ENCODE data around the gene SCAPER.

Gene SCAPER

DNA sequence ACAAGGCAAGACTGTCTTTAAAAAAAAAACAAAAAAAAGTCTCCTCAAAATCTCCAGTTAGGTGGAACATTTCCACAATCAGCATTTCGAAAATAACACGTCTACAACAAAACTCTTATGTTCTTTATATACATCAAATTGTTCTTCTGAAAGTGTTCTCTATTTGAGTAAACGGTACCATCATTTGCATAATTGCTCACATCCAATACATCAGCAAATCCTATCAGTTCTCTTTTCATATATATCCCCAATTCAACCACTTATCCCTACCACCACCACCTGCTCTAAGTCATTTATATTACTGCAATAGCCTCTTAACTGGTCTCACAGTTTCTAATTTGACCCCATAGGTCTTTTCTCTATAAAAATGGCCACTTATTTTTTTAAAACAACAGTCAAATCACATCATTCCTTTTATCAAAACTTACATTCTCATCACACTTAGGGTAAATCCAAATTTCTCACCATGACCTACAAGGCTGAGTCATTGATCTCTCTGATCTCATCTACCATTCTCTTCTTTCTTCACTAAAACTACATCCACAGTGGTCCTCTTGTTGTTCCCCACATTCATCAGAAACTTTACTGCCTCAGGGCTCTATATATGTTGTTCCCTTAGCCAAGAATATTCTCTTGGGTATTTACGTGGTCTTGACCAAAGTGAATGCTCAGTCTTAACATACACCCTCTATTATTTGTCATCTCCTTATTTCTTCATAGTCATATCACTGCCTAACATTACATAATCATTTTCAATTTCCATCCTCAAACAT is 237.0 kb downstream of the SCAPER start:
- no peak for DNase-seq (ENCODE audit: low read depth in 2 of 2)

GRCh38 chr15:76664895-76665294 is 240.2 kb downstream of the SCAPER start:
- DNase-seq (ENCODE audit: low read depth in 2 of 2): no peak

DNA sequence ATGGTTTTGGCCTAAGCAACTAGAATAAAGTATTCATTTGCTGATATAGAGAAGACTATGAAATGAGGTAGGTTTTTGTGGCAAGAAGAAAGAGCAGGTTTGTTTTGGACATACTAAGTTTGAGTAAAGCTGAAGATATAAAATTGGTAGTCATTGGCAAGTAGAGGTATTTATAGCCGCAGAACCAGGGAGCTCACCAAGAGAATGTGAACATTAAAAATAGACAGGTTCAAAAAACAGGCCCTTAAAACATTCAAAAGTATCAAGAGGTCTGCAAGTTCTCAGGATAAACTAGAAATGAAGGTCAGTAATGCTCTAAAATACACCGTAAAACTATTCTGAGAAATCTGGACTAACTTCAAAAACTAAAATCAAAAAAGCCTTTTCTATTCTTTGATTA is 240.7 kb downstream of the SCAPER start:
- no peak for DNase-seq (ENCODE audit: low read depth in 2 of 2)

GRCh38 chr15:76663529-76663928 is 241.6 kb downstream of the SCAPER start:
- no peak for DNase-seq (ENCODE audit: low read depth in 2 of 2)

DNA sequence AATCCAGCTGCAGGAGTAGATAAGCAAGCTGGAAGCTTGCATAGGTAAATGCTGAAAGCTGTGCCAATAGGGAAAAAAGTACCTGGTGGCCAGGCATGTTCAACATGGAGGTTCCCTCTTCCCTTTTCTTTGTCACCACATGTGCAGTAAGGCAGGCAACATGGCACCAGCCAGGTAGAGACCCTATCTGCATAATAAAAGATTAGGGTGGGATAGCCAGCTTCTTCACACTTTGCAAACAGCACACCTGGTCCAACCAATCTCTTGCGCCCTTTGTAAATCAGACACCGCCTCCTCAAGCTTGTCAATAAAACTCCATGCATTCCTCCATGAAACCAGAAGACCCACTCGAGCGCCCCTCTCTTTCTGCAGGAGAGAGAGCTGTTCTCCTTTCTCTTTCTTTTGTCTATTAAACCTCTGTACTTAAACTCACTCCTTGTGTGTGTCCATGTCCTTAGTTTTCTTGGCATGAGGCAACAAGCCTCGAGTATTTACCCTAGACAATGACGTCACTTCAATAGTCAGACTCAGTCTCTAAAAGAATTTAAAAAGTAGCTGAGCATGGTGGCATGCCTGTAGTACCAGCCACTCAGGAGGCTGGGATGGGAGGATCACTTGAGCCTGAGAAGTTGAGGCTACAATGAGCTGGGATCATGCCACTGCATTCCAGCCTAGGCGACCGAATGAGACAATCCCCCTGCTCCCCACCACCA is 256.3 kb downstream of the SCAPER start:
- no peak for DNase-seq (ENCODE audit: low read depth in 2 of 2)

DNA sequence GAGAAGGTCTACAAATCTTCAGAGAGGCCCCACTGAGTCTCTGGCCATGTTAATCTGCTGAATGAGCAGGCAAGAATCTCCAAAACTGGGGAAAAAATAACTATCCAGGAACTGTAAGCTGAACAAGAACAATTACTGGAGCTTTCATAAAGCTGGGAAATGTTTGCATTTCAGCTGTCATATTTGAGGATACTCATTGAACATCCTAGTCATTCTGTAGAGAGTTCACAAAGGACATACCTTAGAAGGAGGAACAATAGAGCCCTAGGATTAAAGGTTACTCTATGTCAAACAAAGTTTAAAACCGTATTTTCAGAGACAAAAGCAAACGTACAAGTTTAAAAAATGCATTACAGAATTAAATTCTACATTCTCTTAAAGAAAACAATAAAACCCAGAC is 257.5 kb downstream of the SCAPER start:
- DNase-seq (ENCODE audit: low read depth in 2 of 2): no peak

DNA sequence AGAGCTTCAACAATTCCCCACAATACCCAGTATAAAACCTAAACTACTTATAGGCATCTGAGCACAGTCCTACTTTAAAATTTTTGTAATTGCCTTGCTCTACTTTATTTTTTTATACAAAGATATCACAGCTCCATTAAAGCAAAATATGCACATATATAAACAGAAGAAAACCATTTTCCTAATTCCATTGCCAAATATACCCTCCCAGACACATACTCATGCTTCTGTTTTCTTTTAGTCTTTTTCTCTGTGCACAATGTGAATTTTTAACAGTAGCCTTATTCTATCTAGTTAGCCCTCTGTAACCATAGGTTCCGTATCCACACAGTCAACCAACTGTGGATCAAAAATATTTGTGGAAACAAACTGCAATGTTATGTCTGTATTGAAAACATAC is 260.5 kb downstream of the SCAPER start:
- DNase-seq (ENCODE audit: low read depth in 2 of 2): no peak

DNA sequence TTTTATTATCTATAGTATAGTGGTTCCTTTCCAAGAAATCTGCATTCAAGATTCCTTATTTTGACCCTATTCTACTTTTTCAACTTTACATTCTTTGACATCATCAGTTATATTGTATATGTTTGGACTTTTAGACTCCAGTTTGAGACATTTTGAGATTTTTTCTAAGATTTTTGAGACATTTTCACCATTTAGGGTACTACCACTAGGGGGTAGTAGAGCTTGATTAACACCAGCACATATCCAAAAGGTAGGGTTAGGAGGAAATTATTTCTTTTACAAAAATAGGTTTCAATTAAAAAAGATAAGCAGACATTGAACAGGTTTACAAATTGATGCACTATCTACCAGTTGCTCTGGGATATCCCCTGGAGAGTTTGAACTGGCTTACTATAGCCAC is 262.5 kb downstream of the SCAPER start:
- no peak for DNase-seq (ENCODE audit: low read depth in 2 of 2)

DNA sequence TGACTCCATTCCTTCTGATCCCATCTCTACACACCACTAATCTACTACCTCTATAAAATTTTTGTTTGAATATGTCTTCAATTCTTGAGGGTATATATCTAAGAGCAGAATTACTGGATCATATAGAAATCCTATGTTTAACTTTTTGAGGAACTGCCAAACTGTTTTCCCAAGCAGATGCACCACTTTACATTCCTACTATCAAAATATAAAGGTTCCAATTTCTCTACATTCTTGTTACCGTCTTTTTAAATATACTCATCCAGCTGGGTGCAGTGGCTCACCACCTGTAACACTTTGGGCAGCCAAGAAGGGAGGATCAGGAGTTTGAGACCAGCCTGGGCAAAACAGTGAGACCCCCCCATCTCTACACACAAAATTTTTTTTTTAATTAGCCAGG is 268.0 kb downstream of the SCAPER start:
- no peak for DNase-seq (ENCODE audit: low read depth in 2 of 2)

- DNase-seq (ENCODE audit: low read depth in 2 of 2): no peak
These were observed 269.1 kb downstream of the SCAPER start for GRCh38 chr15:76636059-76636458.

DNA sequence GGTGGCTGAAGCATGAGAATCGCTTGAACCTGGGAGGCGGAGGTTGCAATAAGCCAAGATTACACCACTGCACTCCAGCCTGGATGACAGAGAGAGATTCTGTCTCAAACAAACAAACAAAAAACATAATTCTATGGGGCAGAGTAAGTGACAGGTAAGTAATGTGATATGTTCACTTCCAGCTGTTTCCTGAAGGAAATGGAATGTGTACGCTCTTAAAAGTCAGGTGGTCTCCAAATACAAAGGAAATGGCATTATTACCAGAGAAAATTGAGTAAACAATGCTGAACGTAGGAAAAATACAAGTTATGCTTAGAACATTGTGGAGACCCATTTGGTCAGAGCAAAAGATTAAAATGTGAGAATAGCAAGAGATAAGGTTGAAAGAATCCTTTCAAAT is 278.5 kb downstream of the SCAPER start:
- DNase-seq (ENCODE audit: low read depth in 2 of 2): no peak

- DNase-seq (ENCODE audit: low read depth in 2 of 2): no peak
These were observed 279.9 kb downstream of the SCAPER start for GRCh38 chr15:76625267-76625666.

DNA sequence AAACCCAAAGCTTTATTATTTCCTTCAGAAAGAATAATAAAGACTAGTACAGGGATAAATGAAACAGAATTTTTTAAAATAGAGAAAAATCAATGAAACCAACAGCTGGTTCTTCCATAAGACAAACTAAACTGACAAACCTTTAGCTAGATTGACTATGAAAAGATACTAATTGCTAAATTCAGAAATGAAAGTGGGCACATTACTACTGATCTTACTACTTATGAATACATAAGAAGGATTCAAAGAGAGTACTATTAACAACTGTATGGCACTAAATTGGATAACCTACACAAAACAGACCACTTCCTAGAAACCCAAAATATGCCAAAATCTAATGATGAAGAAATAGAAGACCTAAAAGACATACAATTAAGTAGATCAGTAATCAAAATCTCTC is 290.4 kb downstream of the SCAPER start:
- no peak for DNase-seq (ENCODE audit: low read depth in 2 of 2)

DNA sequence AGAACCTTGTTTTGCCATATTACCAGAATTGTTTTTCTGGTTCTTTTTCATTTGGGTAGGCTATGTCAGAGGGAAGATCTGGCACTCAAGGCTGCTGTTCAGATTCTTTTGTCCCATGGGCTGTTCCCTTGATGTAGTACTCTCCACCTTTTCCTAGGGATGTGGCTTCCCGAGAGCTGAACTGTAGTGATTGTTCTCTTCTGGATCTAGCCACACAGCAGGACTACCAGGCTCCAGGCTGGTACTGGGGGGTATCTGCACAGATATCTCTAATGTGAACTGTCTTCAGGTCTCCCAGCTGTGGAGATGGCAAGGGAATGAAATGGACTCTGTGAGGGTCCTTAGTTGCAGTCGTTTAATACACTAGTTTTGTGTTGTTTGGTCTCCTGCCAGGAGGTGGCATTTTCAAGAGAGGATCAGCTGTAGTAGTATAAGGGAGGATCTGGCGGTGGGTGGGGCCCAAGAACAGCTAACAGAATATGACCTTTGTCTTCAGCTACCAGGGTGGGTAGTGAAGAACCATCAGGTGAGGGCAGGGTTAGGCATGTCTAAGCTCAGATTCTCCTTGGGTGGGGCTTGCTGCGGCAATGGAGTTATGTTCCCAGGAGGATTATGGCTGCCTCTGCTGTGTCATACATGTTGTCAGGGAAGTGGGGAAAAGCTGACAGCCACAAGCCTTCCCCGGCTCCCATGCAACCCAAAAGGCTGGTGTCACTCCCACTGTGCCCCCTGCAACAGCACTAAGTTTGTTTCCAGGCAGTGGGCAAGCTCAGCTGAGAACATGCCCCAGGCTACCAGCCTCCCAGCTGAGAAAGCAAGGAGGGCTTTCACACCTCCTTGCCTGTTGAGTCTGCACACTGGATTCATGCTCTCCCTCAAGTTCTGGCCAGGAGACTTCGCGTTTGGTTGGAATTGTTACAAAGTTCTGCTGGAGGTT is 316.1 kb downstream of the SCAPER start:
- no peak for DNase-seq (ENCODE audit: low read depth in 2 of 2)

- DNase-seq (ENCODE audit: low read depth in 2 of 2): no peak
These were observed 319.6 kb downstream of the SCAPER start for GRCh38 chr15:76585576-76585897.

DNA sequence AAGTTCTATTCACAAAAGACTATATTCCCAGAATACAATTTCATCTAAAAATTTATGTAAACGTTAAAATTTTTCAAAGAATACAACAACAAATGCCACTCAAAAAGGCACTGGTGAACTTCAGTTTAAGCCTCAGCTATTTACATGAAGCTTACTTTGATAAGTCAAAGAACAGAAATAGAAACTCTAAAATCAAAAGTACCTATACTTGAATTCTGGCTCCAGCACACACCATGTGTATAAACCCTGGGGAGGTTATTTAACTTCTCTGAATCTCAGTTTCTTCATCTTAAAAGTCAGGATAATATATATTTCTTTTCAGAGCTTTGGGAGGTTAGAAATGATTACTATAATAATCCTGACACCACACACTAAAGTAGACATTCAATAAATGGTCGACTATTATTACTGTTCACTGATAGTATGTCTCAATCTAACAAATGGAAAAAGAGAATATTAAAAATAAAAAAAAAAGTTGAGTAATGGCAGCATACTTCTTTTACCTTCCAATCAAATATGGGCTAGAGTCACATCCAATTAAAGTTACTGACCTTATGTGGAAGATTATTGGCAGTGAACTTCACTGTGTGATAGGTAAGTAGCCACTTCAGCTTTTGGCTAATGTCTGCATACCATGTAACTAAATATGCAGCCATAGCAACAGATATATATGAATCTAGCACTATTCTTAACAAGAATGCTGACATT is 320.1 kb downstream of the SCAPER start:
- DNase-seq (ENCODE audit: low read depth in 2 of 2): no peak

- DNase-seq (ENCODE audit: low read depth in 2 of 2): no peak
These were observed 322.6 kb downstream of the SCAPER start for GRCh38 chr15:76582550-76582949.

- DNase-seq (ENCODE audit: low read depth in 2 of 2): no peak
These were observed 327.1 kb downstream of the SCAPER start for GRCh38 chr15:76577879-76578512.

DNA sequence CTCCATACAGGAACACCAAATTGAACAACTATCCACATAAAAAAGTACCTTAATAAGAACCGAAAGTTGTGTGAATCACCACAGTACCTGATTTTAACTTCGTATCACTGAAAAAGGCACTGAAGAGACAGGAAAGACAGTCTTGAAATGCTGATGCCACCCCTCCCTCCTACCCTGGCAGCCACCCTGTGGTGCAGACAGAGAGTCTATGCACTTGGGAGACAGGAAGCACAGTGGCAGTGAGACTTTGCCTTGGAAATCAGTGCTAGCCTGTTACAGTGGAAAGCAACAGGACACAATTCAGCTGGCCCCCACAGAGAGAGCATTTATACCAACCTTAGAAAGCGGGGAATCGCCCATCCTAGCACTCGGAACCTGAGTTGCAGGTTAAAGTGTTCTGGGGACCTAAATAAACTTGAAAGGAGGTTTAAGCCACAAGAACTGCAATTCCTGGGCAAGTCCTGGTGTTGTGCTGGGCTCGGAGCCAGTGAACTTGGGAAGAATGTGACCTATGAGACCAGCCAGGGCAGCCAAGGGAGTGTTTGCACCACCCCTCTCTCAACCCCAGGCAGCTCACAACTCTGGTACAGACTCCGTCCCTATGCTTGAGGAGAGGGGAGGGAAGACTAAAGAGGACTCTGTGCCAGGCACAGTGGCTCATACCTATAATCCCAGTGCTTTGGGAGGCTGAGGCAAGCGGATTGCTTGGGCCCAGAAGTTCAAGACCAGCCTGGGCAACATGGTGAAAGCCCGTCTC is 328.4 kb downstream of the SCAPER start:
- DNase-seq (ENCODE audit: low read depth in 2 of 2): no peak

- no peak for DNase-seq (ENCODE audit: low read depth in 2 of 2)
These were observed 329.5 kb downstream of the SCAPER start for GRCh38 chr15:76575679-76576078.

DNA sequence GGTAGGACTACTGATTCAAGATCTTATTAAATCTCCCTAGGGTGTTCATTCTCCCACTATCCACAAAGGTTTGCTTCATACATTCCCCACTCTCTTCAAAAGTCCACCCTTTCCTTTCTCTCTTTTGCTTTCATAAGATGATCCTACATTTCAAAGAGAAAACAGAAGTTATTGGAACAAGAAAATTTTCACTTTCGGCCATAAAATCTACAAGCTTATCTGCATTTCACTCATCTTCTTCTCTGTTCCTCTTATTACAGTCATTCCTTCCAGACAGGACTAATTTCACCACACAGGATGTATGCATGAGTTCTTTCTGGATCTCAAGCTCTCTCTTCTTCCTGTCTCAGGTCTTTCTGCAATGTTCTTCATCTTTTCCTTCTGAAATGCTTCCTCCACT is 329.9 kb downstream of the SCAPER start:
- DNase-seq (ENCODE audit: low read depth in 2 of 2): no peak

All from stimulated activated CD8-positive, alpha-beta memory T cell treated with anti-CD3 and anti-CD28 coated beads, Interleukin-15, amount 100 ng/mL, for 4 hours (primary cell).